CD4-positive, alpha-beta T cell treated with Interleukin-17A for 4 hours (primary cell): Measurements from ENCODE around the gene SPOCK1.

ENCODE experiments used
- DNase-seq: peaks from one replicate; pipeline ENCODE4 v3.0.0-alpha.2; 2020; ENCODE audit warnings: mixed read lengths

SPOCK1 gene

DNA sequence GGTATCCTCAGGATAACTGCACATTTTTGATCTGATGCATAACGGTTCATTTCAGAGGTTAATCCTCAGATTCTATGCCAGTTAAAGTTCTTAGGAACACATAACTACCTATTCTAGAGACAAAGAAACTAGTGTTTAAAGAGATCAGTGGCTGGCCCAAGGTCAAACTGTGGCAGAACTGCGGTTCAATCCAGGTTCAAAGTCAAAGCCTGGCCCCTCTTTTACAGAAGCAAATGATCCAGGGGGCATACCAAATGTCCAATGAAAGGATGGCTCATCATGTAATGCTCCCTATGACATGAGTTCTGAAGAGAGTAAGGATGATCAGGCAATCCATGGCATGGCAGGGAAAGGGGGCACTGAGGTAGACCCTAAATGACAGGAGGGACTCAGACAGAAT lies 283.3 kb downstream of the SPOCK1 start:
- DNase-seq, result no peak

GRCh38 chr5:137215261-137215660 lies 283.9 kb downstream of the SPOCK1 start:
- no peak for DNase-seq

- DNase-seq, result no peak
Observed at GRCh38 chr5:137214446-137215189, 284.5 kb downstream of the SPOCK1 start.

GRCh38 chr5:137212471-137212870 lies 286.7 kb downstream of the SPOCK1 start:
- DNase-seq, result no peak

DNA sequence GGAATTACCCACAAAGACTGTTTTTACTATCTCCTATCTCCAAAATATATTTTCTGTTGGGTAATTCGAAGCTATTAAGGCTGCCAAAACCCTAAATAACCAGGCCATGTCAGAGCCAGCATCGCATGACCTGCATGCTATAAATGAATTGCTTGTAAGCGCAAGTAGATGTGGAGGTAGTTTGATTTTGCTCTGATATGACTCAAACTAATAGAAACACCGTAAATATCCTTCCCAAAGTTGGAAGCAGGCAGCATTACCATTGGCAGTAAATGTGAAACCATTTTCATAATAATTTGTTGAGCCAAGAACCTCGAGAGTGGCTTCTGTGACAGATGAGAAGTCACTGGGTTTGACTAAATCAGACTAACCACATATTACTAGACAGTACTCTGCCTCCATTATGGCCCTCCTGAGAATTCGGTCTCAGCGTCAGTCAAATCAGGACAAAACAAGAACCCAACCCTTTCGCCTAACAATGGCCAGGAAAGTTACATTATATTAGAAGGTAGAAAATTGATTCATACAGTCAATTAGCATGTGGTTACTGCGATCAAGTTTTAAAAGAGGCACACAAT lies 289.8 kb downstream of the SPOCK1 start:
- DNase-seq, result no peak

DNA sequence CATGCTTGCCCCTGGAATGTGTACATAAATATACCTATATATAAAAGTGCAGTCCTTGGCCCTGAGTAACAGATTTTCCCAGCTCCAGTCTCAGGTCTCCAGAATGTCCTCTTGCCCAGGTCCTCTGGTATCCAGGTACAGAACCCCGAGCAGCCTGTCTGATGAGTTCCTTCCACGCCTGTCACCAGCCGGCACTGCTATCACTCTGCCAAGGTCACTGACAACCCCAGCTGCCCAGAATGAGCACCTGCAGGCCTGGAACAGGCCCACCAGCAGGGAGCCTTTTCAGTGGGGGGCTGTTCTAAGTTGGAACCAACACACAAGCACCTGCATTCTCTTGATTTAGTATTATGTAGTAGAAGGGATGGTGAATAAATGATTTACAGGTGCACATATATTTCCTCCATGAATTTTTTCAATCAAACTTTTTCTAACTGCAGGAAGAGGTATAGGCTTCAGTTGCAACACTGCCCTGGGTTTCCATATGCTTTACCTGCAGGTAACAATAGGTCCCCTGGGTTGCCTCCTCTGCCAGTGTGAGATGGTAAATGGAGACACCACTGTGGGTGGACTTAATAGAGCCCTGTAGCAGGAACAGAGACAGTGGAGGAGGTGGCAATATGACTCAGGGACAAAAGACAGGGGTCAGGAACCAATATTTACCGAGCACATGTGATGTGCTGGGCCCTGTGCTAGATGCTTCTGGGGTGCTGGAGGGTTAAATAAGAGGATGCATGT lies 291.9 kb downstream of the SPOCK1 start:
- no peak for DNase-seq

- DNase-seq, result no peak
Observed at GRCh38 chr5:137206030-137206715, 293.0 kb downstream of the SPOCK1 start.

DNA sequence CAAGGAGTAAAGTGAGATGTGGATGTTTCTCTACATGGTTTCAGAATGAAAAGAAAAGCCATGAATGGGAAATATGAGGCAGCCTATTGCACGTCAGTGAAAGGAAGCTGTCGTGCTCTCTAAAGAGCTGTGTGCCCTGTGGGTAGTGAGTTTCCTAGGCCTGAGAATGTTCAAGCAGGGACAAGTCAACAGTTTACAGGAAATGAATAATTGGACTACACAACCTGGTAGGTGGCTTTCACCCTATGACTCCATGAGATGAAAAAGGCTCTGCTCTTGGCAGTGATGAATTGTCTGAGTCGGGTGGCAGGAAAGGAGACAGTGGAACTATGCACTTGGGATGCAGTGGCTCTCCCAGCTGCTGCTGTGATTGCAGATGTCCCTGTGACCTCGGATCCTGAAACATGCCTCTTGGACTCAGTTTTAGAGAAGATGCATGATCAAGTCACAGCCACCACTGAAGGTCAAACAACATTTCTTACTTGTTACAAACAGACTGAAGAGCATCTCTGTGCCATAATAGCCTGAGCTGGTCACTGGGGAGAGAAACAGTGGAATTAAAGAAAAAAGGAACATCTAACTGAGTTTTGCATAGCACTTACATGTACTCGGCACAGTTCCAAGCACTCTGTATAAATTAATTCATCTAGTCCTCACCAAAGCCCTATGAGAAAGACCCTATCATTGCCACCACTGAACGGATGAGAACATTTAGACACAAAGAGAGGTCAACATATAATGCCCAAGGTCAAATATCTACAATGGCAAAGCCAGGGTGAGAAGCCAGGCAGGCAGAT lies 293.7 kb downstream of the SPOCK1 start:
- DNase-seq, result no peak

DNA sequence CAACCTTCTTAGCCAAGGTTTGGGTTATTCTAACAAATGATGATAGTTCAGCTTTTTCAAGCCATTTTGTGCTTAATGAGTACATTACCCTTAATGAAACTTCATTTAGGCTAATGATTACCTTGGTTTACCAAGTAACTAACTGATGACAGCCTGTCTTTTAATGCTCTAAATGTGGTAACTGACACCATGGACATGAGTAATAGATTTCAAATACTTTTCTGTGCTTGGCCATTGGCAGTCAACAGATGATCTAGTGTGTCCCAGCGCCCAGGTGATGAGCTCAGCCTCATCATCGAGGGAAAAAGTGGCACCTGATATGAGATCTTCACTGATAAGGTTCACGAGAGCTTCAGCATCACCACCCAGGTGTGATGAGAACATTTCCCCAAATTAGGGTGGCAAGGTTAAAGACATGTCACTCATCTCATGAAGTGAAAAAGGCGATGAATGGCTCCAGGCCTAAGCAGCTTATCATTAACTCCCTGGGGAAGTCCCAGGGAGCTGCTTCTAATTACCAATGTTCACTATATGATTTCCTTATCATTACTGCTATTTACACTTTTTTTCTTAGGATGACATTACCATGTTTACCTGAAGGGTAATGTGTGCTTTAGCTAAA lies 296.0 kb downstream of the SPOCK1 start:
- no peak for DNase-seq

DNA sequence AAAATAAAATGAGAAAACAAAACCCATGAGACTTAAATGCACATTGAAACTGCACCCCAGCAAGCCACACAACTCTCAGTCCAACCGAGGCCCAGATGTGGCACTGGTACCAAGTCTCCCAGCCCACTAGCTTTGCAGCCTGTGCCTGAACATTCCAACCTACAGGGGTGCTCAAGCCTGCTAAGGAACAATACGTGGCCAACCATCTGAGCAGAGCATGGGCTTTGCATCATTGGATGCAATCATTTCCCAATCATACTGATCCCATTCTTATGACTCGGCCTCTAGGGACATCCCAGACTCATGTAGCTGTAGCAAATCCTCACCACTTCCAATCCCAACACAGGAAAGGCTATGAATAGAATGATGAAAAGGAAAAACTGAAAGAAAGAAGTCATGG lies 297.2 kb downstream of the SPOCK1 start:
- DNase-seq, result no peak

- no peak for DNase-seq
Observed at GRCh38 chr5:137200906-137201700, 298.0 kb downstream of the SPOCK1 start.

DNA sequence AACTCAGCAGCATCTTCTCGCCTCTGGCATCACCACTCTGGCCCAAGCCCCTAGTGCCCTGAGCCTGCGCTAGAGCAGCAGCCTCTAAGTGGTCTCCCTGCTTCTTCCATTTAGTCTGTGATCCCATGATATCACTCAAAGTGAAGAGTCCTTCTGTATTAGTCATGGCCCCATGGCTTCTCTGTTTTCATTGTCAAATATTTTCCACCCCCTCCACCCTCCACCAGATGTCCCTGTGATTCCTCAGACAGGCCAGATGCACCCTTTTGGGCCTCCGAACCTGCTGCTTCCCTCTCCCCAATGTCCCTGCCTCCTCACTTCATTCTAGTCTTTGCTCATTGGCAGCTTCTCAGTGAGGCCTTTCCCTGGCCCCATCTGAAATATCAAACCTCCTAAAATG lies 299.2 kb downstream of the SPOCK1 start:
- no peak for DNase-seq

DNA sequence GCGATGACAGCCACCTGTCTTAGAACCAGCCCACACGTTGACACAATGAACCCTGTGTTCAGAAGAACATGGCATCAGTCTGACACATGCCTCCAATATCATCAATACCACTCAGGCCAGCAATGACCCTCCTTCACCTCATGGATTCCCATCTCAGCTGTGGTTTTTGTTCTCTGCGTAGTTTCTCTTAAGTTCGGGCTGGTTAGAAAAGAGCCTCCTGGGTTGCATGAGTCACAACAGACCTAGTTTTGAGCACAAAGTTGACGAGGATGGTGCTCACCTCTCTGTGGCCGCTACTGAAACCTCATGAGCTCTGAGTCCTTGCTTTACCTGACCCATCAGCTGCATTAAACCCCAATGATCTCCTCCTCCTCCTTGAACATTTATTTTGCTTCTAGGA lies 299.9 kb downstream of the SPOCK1 start:
- no peak for DNase-seq

DNA sequence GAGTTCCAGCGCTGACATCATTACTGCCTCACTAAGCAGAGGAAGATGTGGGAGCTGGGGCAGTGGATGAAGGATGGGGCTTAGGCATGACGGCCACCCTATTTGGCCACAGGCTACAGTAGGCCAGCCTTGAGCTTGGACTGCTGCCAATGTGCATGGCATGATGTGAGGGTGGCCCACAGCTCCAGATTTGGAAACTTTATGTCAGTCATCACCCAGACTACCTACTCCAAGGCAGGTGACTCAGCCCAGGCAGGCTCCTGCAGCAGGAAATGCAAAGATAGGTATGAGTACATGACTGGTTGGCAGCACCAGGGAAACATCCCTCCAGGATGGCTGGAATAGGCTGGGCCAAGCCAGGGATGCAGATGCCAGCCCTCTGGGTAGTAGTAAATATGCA lies 303.6 kb downstream of the SPOCK1 start:
- DNase-seq, result no peak

DNA sequence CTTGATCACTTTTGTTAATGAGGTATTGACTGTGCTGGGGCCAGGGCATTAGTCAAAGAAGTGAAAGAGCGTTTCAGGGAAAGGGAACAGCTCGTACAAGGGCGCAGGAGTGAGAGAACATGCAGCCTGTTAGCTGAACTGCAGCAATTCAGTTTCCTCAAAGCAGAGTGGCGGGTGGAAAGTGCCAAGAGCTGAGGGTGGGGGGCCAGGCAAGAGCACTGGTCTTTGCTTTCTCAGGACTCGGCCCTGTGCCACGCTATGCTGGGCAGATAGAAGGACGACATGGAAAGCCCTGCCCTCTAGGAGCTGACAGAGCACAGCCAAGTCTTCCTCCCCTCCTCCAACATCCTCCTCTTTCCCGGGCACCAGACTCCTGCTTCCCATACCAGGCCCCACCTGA lies 304.8 kb downstream of the SPOCK1 start:
- DNase-seq, result no peak

DNA sequence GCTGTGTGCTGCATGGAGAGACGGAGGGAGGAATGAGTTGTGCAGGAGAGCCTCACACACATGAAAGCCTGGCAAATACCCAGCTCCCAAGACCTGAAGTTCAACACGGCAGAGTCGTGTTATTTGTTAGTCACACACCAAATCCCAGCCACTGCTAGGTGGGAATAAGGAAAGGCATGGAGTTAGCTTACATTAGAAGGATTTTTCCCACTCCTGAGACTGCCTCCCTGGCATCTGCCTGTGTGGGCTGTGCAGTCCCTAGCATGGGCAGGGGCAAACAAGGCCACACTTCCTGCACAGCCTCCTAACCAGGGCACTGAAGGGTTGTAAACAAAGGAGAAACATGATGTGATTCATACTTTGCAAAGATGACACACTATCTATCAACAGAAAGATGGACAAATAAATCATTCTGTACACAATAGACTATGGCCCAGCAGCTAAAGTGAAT lies 306.8 kb downstream of the SPOCK1 start:
- DNase-seq, result no peak

DNA sequence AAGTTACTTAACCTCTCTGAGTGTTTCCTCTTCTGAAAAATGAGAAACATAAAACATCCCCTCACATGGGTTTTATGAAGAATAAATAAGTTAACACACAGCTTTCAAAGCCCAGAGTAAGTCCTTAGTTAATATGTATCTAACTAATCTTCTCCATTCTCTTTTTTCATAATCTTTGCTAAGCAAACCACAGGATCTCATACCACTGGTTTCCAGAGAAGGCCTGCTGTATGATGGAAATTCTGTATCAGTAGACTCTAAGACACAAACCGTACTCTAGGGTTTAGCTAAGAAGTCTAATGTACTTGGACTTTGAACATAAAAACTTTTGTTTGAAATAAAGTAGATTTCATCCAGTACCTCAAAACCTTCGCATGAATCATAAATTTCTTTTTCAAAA lies 307.9 kb downstream of the SPOCK1 start:
- DNase-seq, result no peak

- DNase-seq, result no peak
Observed at GRCh38 chr5:137190441-137190840, 308.7 kb downstream of the SPOCK1 start.

DNA sequence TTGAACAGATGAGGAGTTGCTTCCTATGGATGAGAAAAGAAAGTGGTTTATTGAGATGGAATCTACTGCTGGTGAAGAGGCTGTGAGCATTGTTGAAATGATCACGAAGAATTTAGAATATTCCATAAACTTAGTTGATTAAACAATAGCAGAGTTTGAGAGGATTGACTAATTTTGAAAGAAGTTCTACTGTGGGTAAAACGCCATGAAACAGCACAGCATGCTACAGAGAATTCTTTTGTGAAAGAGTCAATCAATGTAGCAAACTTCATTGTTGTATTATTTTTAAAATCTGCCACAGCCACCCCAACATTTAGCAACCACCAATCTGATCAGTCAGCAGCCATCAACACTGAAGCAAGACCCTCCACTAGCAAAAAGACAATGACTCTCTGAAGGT lies 309.1 kb downstream of the SPOCK1 start:
- DNase-seq, result no peak

DNA sequence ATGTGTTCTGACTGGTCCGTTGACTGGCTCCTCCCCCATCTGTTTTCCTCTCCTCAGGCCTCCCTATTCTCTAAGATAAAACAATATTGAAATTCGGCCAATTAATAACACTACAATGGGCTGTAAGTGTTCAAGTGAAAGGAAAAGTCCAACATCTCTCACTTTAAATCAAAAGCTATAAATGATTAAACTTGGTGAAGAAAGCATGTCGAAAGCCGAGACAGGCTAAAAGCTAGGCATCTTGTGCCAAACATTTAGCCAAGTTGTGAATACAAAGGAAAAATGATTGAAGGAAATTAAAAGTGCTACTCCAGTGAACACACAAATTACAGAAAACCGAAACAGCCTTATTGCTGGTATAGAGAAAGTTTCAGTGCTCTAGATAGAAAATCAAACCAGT lies 310.6 kb downstream of the SPOCK1 start:
- DNase-seq, result no peak

DNA sequence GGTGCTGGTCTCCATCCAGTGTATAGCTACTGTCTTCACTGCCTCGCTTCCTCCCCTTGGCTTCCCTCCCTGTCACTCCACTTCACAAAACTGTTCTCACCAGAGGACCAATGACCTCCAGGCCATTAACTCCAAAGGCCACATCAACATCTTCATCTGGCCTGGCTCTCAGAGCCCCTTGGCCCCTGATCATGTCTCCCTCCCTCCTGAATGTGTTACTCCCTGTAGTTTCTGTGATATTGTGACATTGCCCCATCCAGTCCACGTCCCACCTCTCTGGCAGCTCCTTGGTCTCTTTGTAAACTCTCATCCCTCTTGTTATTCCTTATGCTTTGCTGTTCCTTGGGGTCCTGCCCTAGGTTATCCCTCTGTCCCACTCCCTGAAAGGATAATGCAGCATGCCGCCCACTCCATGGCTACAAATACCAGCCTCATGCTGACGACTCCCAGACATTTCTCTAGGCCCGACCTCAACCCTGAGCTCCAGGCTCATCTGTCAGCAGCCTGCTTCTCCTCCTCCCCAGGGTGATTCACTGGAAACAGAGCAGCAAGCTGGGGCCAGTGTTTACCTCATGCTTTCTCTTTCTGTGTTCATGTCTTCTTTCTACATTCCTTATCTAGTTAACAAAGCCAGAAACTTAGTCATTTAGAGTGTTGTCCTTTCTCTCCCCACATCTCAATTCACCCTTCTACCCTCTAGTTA lies 312.2 kb downstream of the SPOCK1 start:
- no peak for DNase-seq
